Occipital lobe (tissue), 2 donors: ENCODE measurements around the gene HLA-DOA. TPM values are rescaled to one million over a fixed set of nuclear protein-coding genes. Genes with fewer than 3 reads are reported as not detected.

Experiments used
- DNase-seq: peaks from one replicate; lab custom pipeline; 2025; lab: John Stamatoyannopoulos, UW
- total RNA-seq: library from RNA; depleted of rRNA; stranded (reverse); fragments of >200 nt; gene quantifications from one replicate; pipeline ENCODE4 v1.2.3, GENCODE V29; 2014

The HLA-DOA gene
- total RNA-seq, 1 donor from 2014 or later: 0.16 TPM

- no peak for DNase-seq
Observed at GRCh38 chr6:32967151-32968091, 42.0 kb downstream of the HLA-DOA start.

- DNase-seq: no peak
Observed at GRCh38 chr6:32964776-32965175, 44.6 kb downstream of the HLA-DOA start.

GRCh38 chr6:32963866-32964265 is 45.5 kb downstream of the HLA-DOA start:
- DNase-seq: no peak

GRCh38 chr6:32962213-32962826 is 47.1 kb downstream of the HLA-DOA start:
- DNase-seq: no peak

GRCh38 chr6:32960563-32960962 is 48.8 kb downstream of the HLA-DOA start:
- no peak for DNase-seq

- DNase-seq: no peak
Observed at GRCh38 chr6:32956176-32956575, 53.2 kb downstream of the HLA-DOA start.

GRCh38 chr6:32954986-32955802 is 54.2 kb downstream of the HLA-DOA start:
- no peak for DNase-seq

DNA sequence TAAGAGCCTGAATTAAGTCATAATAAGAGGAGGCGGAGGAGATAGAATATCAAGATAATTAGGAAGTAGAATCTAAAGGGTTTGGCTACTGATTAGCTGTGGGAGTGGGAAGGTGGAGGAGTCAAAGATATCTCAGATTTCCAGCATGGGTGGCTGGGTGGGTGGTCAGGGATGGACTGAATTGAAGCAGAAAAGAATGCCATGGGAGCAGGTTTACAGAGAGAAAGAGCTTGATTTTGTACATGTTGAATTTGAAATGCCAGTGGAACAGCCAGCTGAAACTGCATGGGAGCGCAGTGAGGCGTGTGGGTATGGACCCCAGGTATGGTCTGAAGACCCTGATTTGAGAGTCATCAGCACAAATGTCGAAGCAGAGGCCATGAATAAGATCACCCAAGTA is 55.1 kb downstream of the HLA-DOA start:
- DNase-seq: no peak

Other genes with a start within 250 kb of the HLA-DOA start
- not detected for gene HLA-DQB2, start 246.1 kb downstream of the HLA-DOA start, total RNA-seq
- gene HLA-DOB, start 192.6 kb downstream of the HLA-DOA start, total RNA-seq: not detected
- 3.9 TPM for gene TAP2, start 170.9 kb downstream of the HLA-DOA start, total RNA-seq
- gene PSMB8, start 165.5 kb downstream of the HLA-DOA start, total RNA-seq: 5.3 TPM
- 7.5 TPM for gene TAP1, start 155.9 kb downstream of the HLA-DOA start, total RNA-seq
- 5.8 TPM for gene PSMB9, start 155.4 kb downstream of the HLA-DOA start, total RNA-seq
- 2.0 TPM for gene HLA-DMB, start 68.6 kb downstream of the HLA-DOA start, total RNA-seq
- gene HLA-DMA, start 56.5 kb downstream of the HLA-DOA start, total RNA-seq: 0.94 TPM
- 66.6 TPM for gene BRD2, start 41.0 kb downstream of the HLA-DOA start, total RNA-seq
- 1.4 TPM for gene HLA-DPA1, start 64.1 kb upstream of the HLA-DOA start, total RNA-seq
- gene HLA-DPB1, start 66.4 kb upstream of the HLA-DOA start, total RNA-seq: 1.4 TPM
- 0.94 TPM for gene COL11A2, start 182.9 kb upstream of the HLA-DOA start, total RNA-seq
- gene RXRB, start 191.1 kb upstream of the HLA-DOA start, total RNA-seq: 22.6 TPM
- gene SLC39A7, start 191.3 kb upstream of the HLA-DOA start, total RNA-seq: 34.8 TPM
- gene HSD17B8, start 195.1 kb upstream of the HLA-DOA start, total RNA-seq: 4.5 TPM
- 20.6 TPM for gene RING1, start 198.9 kb upstream of the HLA-DOA start, total RNA-seq